Testis (tissue), 3 donors: ENCODE data around the gene BPIFA3. TPM values are rescaled to one million over a fixed set of nuclear protein-coding genes. Genes with fewer than 3 reads are reported as not detected.
A peak's percentile ranks its signal among the peaks of the same experiment; 100 is the strongest.

ENCODE experiments used
- DNase-seq: peaks from one replicate; pipeline ENCODE4 v3.0.0-alpha.2; 2019
- H3K27ac ChIP-seq, 2 donors: fragments of 200-600 bp; sonication (generic); one replicate each; pipeline ENCODE4 v1.5.1; 2019
- H3K27me3 ChIP-seq: fragments of 200-600 bp; sonication (generic); one replicate; pipeline ENCODE4 v1.5.1; 2019
- H3K36me3 ChIP-seq: fragments of 200-600 bp; sonication (generic); one replicate; pipeline ENCODE4 v1.5.1; 2017; ENCODE audit warnings: low read depth; ENCODE audit errors: missing control alignments
- H3K4me1 ChIP-seq: fragments of 200-600 bp; sonication (generic); one replicate; pipeline ENCODE4 v1.5.1; 2019
- H3K4me3 ChIP-seq, 2 donors: fragments of 200-600 bp; sonication (generic); one replicate each; pipeline ENCODE4 v1.5.1; 2017 to 2019
- H3K9me3 ChIP-seq: fragments of 200-600 bp; sonication (generic); one replicate; pipeline ENCODE4 v1.5.1; 2017
- POLR2A ChIP-seq: fragments of 450-650 bp; IDR thresholded peaks from one replicate; pipeline ENCODE4 v1.6.1; 2017; ENCODE audit warnings: antibody characterized with exemption, mild to moderate bottlenecking, moderate library complexity
- WGBS, 2 donors: methylation state at CpG; one replicate each; pipeline ENCODE4 v1.1.5; 2018; 5-methylcytosine and 5-hydroxymethylcytosine counted together
- intact Hi-C: fragments of 100-400 bp; cut with DNase I; formaldehyde crosslinking; loops from one replicate; pipeline ENCODE4 v1.15.1; 2023; ENCODE audit warnings: low total_unique reads
- polyA plus RNA-seq: library from polyadenylated mRNA; stranded (reverse); fragments of 350-450 nt; fragmentation: Illumina TruSeq; extraction: RNeasy Lipid Tissue Mini Kit (QIAGEN cat#74804); gene quantifications from one replicate; pipeline ENCODE4 v1.2.3, GENCODE V29; 2014; ENCODE audit warnings: low read depth, low replicate concordance; ENCODE audit not compliant: insufficient read depth
- total RNA-seq, 2 donors: library from RNA; depleted of rRNA; stranded (reverse); fragments of >200 nt; gene quantifications; one replicate each; pipeline ENCODE4 v1.2.3, GENCODE V29; 2016
- TF ChIP-seq, protein P1 (sequence below), 3 experiments: fragments of 450-650 bp in 2 of 3; fragments of 200-600 bp in 1 of 3; sonication (generic) in 1 of 3; IDR thresholded peaks; one replicate each; pipeline ENCODE4 v1.5.1; 2016 to 2019; ENCODE audit warnings: antibody characterized with exemption in 3 of 3, mild to moderate bottlenecking in 2 of 3, moderate library complexity in 1 of 3

The BPIFA3 gene
- total and polyA plus RNA-seq, 3 donors from 2014 or later, result 30.7 to 147 (median 106) TPM

DNA sequence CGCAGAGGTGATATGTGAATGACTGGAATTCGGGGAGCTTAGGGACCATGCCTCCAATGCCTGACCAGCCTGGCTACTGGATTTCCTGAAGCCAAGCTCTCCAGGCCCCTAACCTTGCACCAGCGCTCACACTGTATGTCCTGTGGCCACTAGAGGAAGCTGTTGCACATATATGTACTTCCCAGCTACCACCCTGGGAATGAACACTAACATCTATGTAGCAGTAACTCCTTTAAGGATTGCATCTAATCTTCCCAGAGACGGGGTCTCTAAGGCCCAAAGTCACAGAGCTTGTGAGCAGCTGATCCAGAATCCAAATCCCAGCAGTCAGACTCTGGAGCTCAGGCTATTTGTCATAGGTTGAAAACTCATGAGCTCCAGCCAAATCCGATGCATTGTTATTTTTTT is 45.5 kb downstream of the BPIFA3 start:
- intact Hi-C loops, result no loop called here
- no peaks in the 10 kb centered on the region for H3K36me3 ChIP-seq
- no peak overlapping the region for H3K4me3 ChIP-seq
- H3K9me3 ChIP-seq, result no peaks in the 10 kb centered on the region
- H3K27ac ChIP-seq, result no peak overlapping the region
- WGBS, 2 donors, result 30 to 38% methylated on average over 5 of the region's 5 CpGs
- no peak for TF ChIP-seq POLR2A
- TF ChIP-seq, protein P1, sequence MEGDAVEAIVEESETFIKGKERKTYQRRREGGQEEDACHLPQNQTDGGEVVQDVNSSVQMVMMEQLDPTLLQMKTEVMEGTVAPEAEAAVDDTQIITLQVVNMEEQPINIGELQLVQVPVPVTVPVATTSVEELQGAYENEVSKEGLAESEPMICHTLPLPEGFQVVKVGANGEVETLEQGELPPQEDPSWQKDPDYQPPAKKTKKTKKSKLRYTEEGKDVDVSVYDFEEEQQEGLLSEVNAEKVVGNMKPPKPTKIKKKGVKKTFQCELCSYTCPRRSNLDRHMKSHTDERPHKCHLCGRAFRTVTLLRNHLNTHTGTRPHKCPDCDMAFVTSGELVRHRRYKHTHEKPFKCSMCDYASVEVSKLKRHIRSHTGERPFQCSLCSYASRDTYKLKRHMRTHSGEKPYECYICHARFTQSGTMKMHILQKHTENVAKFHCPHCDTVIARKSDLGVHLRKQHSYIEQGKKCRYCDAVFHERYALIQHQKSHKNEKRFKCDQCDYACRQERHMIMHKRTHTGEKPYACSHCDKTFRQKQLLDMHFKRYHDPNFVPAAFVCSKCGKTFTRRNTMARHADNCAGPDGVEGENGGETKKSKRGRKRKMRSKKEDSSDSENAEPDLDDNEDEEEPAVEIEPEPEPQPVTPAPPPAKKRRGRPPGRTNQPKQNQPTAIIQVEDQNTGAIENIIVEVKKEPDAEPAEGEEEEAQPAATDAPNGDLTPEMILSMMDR (IDR thresholded peaks at IDR 0.05), result peak in 2 of 3 experiments; percentile 33 to 42
- DNase-seq, result peak; percentile 59
- H3K4me1 ChIP-seq, result no peaks in the 10 kb centered on the region
- H3K27me3 ChIP-seq, result no peaks in the 10 kb centered on the region

DNA sequence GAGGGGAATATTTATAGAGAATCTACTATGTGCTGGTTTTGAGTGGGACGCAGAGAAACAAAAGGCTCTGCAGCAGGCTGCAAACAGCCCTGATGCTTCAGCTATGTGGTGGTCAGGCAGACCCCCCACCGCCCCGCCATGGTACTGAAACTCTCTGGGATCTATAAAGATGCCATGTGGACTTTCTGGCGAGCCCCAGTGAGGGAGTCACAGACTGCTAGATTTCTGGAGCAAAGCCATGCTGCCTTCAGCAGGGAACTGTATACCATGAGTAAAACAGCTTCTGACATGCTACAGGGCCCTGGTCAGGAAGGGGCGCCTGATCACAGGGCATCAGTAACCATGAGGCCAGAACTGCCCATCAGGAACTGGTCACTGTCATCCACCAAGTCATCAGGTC is 46.6 kb downstream of the BPIFA3 start:
- Histone ChIP-seq H3K36me3 (no peaks in the 10 kb centered on the region), H3K9me3 (no peaks in the 10 kb centered on the region), H3K27me3 (no peaks in the 10 kb centered on the region), H3K27ac (no peak overlapping the region), H3K4me1 (no peaks in the 10 kb centered on the region), H3K4me3 (no peak overlapping the region)
- intact Hi-C loops, result no loop called here
- TF ChIP-seq, protein P1 (IDR thresholded peaks at IDR 0.05), result no peak
- no peak for TF ChIP-seq POLR2A
- no peak for DNase-seq
- 80 to 89% methylated on average over 2 to 5 of the region's 5 CpGs for WGBS, 2 donors

DNA sequence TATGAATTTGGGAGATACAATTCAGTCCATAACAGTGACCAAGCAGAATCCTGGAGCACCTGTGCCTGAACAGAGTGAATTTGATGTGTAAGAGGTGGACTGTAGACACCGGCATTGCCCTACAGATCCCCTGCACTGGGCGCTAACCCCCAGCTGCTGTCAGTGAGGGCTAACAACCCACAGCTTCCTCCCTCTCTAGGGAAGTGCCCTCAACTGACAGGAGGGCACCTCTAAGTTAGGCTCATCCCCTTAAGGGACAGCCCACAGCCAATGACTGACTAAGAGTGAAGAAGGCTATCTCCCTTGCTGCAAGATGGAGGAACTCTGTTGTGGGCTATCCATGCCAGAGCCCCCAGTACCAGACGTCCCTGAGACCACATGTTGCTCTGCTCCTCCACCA is 50.5 kb downstream of the BPIFA3 start:
- H3K9me3 ChIP-seq, result no peaks in the 10 kb centered on the region
- H3K36me3 ChIP-seq, result no peaks in the 10 kb centered on the region
- no peak overlapping the region for H3K4me3 ChIP-seq
- DNase-seq, result no peak
- intact Hi-C loops, result no loop called here
- H3K4me1 ChIP-seq, result no peaks in the 10 kb centered on the region
- H3K27me3 ChIP-seq, result no peaks in the 10 kb centered on the region
- 57 to 74% methylated on average over 3 of the region's 3 CpGs for WGBS, 2 donors
- no peak overlapping the region for H3K27ac ChIP-seq
- no peak for TF ChIP-seq POLR2A
- TF ChIP-seq, protein P1 (IDR thresholded peaks at IDR 0.05), result no peak

DNA sequence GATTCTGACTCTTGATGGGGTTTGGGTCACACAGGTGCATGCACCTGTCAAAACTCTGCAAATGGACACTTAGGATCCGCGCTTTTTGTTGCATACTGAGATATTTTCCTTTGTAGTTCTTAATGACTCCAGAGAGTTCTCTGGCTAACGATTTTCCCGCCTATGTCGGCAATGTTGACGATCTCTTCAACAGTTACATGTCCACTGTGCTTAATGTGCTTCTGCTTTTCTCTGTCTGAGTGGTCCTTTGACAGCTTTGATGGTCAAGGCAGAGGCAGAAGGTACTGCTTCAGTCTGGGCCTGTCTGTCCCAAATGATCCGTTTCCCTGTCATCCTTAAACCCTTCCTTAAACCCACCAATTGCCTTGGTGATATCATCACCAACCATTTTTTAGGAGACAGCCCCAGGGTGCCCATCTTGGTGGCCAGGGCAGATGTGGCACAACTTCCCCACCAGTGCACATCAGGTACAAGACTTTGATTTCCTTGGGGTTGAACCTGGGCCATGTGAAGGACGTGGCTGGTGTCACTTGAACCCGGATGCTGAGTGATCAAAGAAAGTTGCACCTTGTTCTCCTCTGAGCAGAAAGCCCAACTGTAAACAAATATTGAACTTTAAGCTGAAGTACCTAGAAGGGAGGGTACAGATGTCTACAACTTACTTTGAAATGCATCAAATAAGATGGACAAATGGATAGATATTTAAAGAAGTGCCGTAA is 55.2 kb downstream of the BPIFA3 start:
- Histone ChIP-seq H3K36me3 (no peaks in the 10 kb centered on the region), H3K27ac (no peak overlapping the region), H3K9me3 (no peaks in the 10 kb centered on the region), H3K27me3 (no peaks in the 10 kb centered on the region), H3K4me1 (no peaks in the 10 kb centered on the region), H3K4me3 (no peak overlapping the region)
- intact Hi-C loops, result no loop called here
- no peak for DNase-seq
- no peak for TF ChIP-seq POLR2A
- TF ChIP-seq, protein P1 (IDR thresholded peaks at IDR 0.05), result no peak
- WGBS, 2 donors, result 86 to 89% methylated on average over 10 of the region's 10 CpGs
